HepG2 (cell line): ENCODE data around the gene PIMREG. TPM values are rescaled to one million over a fixed set of nuclear protein-coding genes. Genes with fewer than 3 reads are reported as not detected.

Source experiments
- ATAC-seq: fragments of 200-7000 bp; cut with Tn5 transposase; 3 replicates; pipeline ENCODE4 v1.9.1; 2020; ENCODE audit warnings: mild to moderate bottlenecking, moderate library complexity
- BruUV-seq: library from RNA; stranded (reverse); fragments of 400-500 nt; replicated peaks from 2 replicates; lab custom pipeline; 2021; lab: Mats Ljungman, UMichigan
- CTCF ChIA-PET: fragments of 300-600 bp; formaldehyde crosslinking; extraction: SDS; loops from one replicate; lab custom pipeline; 2021; ENCODE audit warnings: low total read pairs, inconsistent platforms, low intra/inter-chr PET ratio; lab: Yijun Ruan, JAX
- POLR2A ChIA-PET: fragments of 350-600 bp; sonication (Branson Sonifier 250); formaldehyde crosslinking; loops from one replicate; lab custom pipeline; 2020; ENCODE audit warnings: antibody characterized with exemption, inconsistent platforms; lab: Yijun Ruan, JAX
- DNase-seq: peaks from one replicate; pipeline ENCODE4 v3.0.0-alpha.2; 2015; ENCODE audit warnings: low spot score
- FAIRE-seq: peaks from 3 replicates; lab custom pipeline; 2011; peaks lifted over from hg19 to GRCh38; lab: Jason Lieb, UNC
- H2AFZ ChIP-seq: one replicate; pipeline ENCODE4 v1.6.1; 2011; ENCODE audit warnings: low read length, inconsistent platforms
- H3K27ac ChIP-seq: fragments of 300-600 bp; 3 replicates; pipeline ENCODE4 v1.8.0; 2011; ENCODE audit warnings: mixed run types, mild to moderate bottlenecking, mixed read lengths, low read length, inconsistent platforms; ENCODE audit not compliant: insufficient read depth; ENCODE audit errors: extremely low read length
- H3K27me3 ChIP-seq, 2 experiments: fragments of 200-600 bp in 1 of 2; 2 replicates in 1 of 2; 3 replicates in 1 of 2; pipeline versions ENCODE4 v1.6.0 to v1.8.0; 2011; ENCODE audit warnings: low read length in 2 of 2, mild to moderate bottlenecking in 2 of 2, moderate library complexity in 2 of 2, inconsistent platforms in 1 of 2; ENCODE audit not compliant: insufficient read depth in 2 of 2, control insufficient read depth in 1 of 2
- H3K36me3 ChIP-seq, 2 experiments: fragments of 200-600 bp in 1 of 2; replicated peaks in 1 of 2; 2 replicates in 1 of 2; 3 replicates in 1 of 2; pipeline versions ENCODE4 v1.5.1 to v1.8.0; 2011; ENCODE audit warnings: low read length in 2 of 2, inconsistent platforms in 1 of 2; ENCODE audit not compliant: insufficient read depth in 2 of 2, control insufficient read depth in 1 of 2
- H3K4me1 ChIP-seq: 2 replicates; pipeline ENCODE4 v1.5.1; 2012; ENCODE audit warnings: low read length, inconsistent platforms; ENCODE audit not compliant: insufficient read depth
- H3K4me2 ChIP-seq: 2 replicates; pipeline ENCODE4 v1.6.0; 2011; ENCODE audit warnings: low read depth, low read length, inconsistent platforms
- H3K4me3 ChIP-seq, 3 experiments: fragments of 200-600 bp in 1 of 3; sonication (generic), shearing (Covaris generic) in 1 of 3; replicated peaks in 1 of 3; 2 replicates each; pipeline ENCODE4 v1.5.1; 2011 to 2016; ENCODE audit warnings: low read length in 3 of 3, inconsistent platforms in 2 of 3, low read depth in 2 of 3, mild to moderate bottlenecking in 2 of 3, control low read depth in 1 of 3, mixed read lengths in 1 of 3; ENCODE audit not compliant: insufficient read depth in 1 of 3
- H3K79me2 ChIP-seq: one replicate; pipeline ENCODE4 v1.6.1; 2011; ENCODE audit warnings: low read length, inconsistent platforms; ENCODE audit not compliant: insufficient read depth
- H3K9ac ChIP-seq: 2 replicates; pipeline ENCODE4 v1.6.0; 2011; ENCODE audit warnings: mild to moderate bottlenecking, low read depth, low read length, inconsistent platforms; ENCODE audit not compliant: insufficient read depth
- H3K9me3 ChIP-seq: 2 replicates; pipeline ENCODE4 v1.5.1; 2012; ENCODE audit warnings: mild to moderate bottlenecking, low read length
- H4K20me1 ChIP-seq: 2 replicates; pipeline ENCODE4 v1.6.0; 2011; ENCODE audit warnings: inconsistent platforms, mild to moderate bottlenecking, low read length, moderate library complexity; ENCODE audit not compliant: insufficient read depth
- AGO2 ChIP-seq: fragments of 200-400 bp; formaldehyde crosslinking; optimal IDR thresholded peaks from 2 replicates; pipeline ENCODE3; 2017; ENCODE audit warnings: mild to moderate bottlenecking, low read depth, low read length, moderate library complexity
- HNRNPL ChIP-seq: fragments of 200-400 bp; formaldehyde crosslinking; IDR thresholded peaks from 2 replicates; pipeline ENCODE4 v1.6.1; 2017; ENCODE audit warnings: mild to moderate bottlenecking, low read depth, low read length
- WGBS: methylation state at CpG from one replicate; pipeline ENCODE4 v1.1.6; 2017; ENCODE audit warnings: low lambda C conversion rate; 5-methylcytosine and 5-hydroxymethylcytosine counted together
- in situ Hi-C: cut with HindIII; loops from 2 replicates; pipeline ENCODE4 v1.10.0; 2017; ENCODE audit warnings: low pct_unique_long_range_greater_than_20kb; ENCODE audit not compliant: extremely low pct_ligation_motif_present
- intact Hi-C: fragments of 100-400 bp; cut with micrococcal nuclease; formaldehyde crosslinking; loops from one replicate; pipeline ENCODE4 v1.10.0; 2022; ENCODE audit not compliant: unreplicated experiment
- polyA plus RNA-seq, 8 experiments: library from polyadenylated mRNA; depleted of rRNA in 3 of 8; stranded (reverse) in 7 of 8; unstranded in 1 of 8; fragments of >200 nt; fragmentation: Illumina TruSeq in 4 of 8; extraction: Trizol in 4 of 8; gene quantifications; 2 replicates each; pipeline versions ENCODE4 v1.2.1 to v1.2.3, GENCODE V29; 2011 to 2016; ENCODE audit warnings: low read depth in 4 of 8, missing spikeins in 1 of 8, mixed read lengths in 1 of 8; ENCODE audit not compliant: insufficient read depth in 1 of 8
- total RNA-seq, 5 experiments: library from RNA; depleted of rRNA; stranded (reverse); fragments of >200 nt; fragmentation: Illumina TruSeq; extraction: Trizol; gene quantifications; 2 replicates each; pipeline ENCODE4 v1.2.3, GENCODE V29; 2016; ENCODE audit warnings: low read depth in 1 of 5
- TF ChIP-seq, protein P1 (sequence below): fragments of 450-650 bp; IDR thresholded peaks from 2 replicates; pipeline ENCODE4 v1.6.1; 2016
- TF ChIP-seq, protein P2 (sequence below): sonication (generic); formaldehyde crosslinking; IDR thresholded peaks from 2 replicates; pipeline ENCODE4 v1.8.0; 2022; ENCODE audit warnings: mild to moderate bottlenecking, missing genetic modification reagents

PIMREG gene
- total and polyA plus RNA-seq, 2 of the 13 experiments (the other 11 are each of a cell fraction or from before 2014, with no cell fraction given) = 15.6 to 30.3 TPM

DNA sequence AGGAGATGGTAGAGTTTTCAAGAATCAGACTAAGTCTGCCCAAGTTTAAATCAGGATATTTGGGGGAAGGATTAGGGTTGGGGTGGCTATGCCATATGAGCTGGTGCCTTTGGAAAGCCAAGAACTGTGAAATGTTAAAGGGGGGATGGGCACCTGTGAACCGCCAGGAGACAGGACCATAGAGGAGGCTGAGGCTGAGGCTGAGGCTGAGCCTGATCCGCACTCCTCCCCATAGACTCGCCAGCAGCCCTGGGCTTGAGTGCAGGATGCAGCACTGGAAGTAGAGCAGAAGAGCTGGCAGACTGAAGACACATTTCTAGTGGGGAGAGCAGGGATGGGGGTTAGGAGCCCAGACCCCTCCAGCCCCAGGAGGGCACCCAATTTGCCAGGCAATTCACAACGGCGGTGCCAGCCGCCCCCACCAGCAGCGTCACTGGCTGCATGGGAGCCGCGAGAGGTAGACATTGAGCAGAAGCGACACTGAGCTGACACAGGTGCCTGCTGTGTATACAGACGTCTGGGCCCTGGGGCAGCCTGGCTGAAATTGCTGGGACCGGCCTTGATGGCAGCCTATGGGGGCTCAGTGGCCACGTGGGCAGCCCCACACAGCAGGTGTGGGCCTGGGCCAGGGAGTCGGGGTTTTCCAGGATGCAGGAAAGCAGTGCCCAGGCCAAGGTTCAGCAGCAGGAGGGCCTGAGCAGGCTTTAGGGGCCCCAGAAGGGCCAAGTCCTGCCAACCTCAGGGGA lies 9.2 kb downstream of the PIMREG start:
- H2AFZ ChIP-seq = no peak overlapping the region
- no peaks in the 10 kb centered on the region for H4K20me1 ChIP-seq
- H3K4me2 ChIP-seq = no peak overlapping the region
- TF ChIP-seq, protein P1, sequence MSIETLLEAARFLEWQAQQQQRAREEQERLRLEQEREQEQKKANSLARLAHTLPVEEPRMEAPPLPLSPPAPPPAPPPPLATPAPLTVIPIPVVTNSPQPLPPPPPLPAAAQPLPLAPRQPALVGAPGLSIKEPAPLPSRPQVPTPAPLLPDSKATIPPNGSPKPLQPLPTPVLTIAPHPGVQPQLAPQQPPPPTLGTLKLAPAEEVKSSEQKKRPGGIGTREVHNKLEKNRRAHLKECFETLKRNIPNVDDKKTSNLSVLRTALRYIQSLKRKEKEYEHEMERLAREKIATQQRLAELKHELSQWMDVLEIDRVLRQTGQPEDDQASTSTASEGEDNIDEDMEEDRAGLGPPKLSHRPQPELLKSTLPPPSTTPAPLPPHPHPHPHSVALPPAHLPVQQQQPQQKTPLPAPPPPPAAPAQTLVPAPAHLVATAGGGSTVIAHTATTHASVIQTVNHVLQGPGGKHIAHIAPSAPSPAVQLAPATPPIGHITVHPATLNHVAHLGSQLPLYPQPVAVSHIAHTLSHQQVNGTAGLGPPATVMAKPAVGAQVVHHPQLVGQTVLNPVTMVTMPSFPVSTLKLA = peak; percentile 43; the same call in 1 of the 2 replicates
- TF ChIP-seq, protein P2, sequence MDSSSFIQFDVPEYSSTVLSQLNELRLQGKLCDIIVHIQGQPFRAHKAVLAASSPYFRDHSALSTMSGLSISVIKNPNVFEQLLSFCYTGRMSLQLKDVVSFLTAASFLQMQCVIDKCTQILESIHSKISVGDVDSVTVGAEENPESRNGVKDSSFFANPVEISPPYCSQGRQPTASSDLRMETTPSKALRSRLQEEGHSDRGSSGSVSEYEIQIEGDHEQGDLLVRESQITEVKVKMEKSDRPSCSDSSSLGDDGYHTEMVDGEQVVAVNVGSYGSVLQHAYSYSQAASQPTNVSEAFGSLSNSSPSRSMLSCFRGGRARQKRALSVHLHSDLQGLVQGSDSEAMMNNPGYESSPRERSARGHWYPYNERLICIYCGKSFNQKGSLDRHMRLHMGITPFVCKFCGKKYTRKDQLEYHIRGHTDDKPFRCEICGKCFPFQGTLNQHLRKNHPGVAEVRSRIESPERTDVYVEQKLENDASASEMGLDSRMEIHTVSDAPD = no peak
- TF ChIP-seq HNRNPL = 0 out of 2 replicates have a peak, but pooled peaks have one; percentile 17
- peak; percentile 19 for TF ChIP-seq AGO2
- DNase-seq (no peak), FAIRE-seq (no peak), ATAC-seq (no peak; the same call in 2 of the 3 replicates)
- ChIA-PET CTCF (no interaction called here), POLR2A (no interaction called here)
- no peak overlapping the region for H3K27ac ChIP-seq
- H3K9ac ChIP-seq = no peak overlapping the region
- H3K4me1 ChIP-seq = peaks cover 34% of the 10 kb centered on the region
- H3K4me3 ChIP-seq = no peak overlapping the region
- in situ Hi-C loops = no loop called here
- peaks cover 0 to 1% of the 10 kb centered on the region in 2 experiments; a peak in 2 of 5 replicates for H3K27me3 ChIP-seq
- no peaks in the 10 kb centered on the region for H3K9me3 ChIP-seq
- H3K36me3 ChIP-seq = peaks cover 2 to 9% of the 10 kb centered on the region in 2 experiments; a peak in 1 of 5 replicates
- no TSS peak for BruUV-seq
- intact Hi-C loops = no loop called here
- H3K79me2 ChIP-seq = no peaks in the 10 kb centered on the region
- WGBS = 56% methylated on average over 3 of the region's 14 CpGs
